K562 (cell line): Measurements from ENCODE around the gene TMIGD2. TPM values are rescaled to one million over a fixed set of nuclear protein-coding genes. Genes with fewer than 3 reads are reported as not detected.

ENCODE experiments used
- BRD9 ChIP-seq: fragments of 450-650 bp; IDR thresholded peaks from 2 replicates; pipeline ENCODE4 v1.6.1; 2018; ENCODE audit warnings: low read depth; ENCODE audit not compliant: partially characterized antibody
- CC2D1A ChIP-seq: fragments of 450-650 bp; IDR thresholded peaks from 2 replicates; pipeline ENCODE4 v1.6.1; 2017; ENCODE audit warnings: mild to moderate bottlenecking
- CTCFL ChIP-seq: IDR thresholded peaks from 2 replicates; pipeline ENCODE4 v1.6.1; 2011; ENCODE audit warnings: borderline replicate concordance, low read depth, mild to moderate bottlenecking, moderate library complexity, low read length; ENCODE audit not compliant: insufficient read depth, poor library complexity, severe bottlenecking
- ELF4 ChIP-seq: fragments of 450-650 bp; formaldehyde crosslinking; IDR thresholded peaks from 2 replicates; pipeline ENCODE4 v1.4.0; 2022; ENCODE audit warnings: missing genetic modification characterization
- HDAC8 ChIP-seq: fragments of 450-650 bp; IDR thresholded peaks from 2 replicates; pipeline ENCODE4 v1.6.1; 2016; ENCODE audit warnings: mild to moderate bottlenecking, missing genetic modification characterization, moderate library complexity, missing compliant biosample characterization
- NBN ChIP-seq: fragments of 450-650 bp; IDR thresholded peaks from 2 replicates; pipeline ENCODE4 v1.6.1; 2016; ENCODE audit warnings: low read depth, mild to moderate bottlenecking
- NFIC ChIP-seq: fragments of 450-650 bp; IDR thresholded peaks from 2 replicates; pipeline ENCODE4 v1.6.1; 2017; ENCODE audit warnings: mild to moderate bottlenecking, inconsistent platforms
- OTX1 ChIP-seq: fragments of 450-650 bp; formaldehyde crosslinking; IDR thresholded peaks from 2 replicates; pipeline ENCODE4 v1.4.0; 2022; ENCODE audit warnings: mild to moderate bottlenecking
- PHB2 ChIP-seq: fragments of 450-650 bp; IDR thresholded peaks from 2 replicates; pipeline ENCODE4 v1.6.1; 2017; ENCODE audit warnings: low read depth
- RCOR1 ChIP-seq, 2 experiments: IDR thresholded peaks; 2 replicates each; pipeline ENCODE4 v1.6.1; 2012; ENCODE audit warnings: low read depth in 2 of 2, low read length in 2 of 2, borderline replicate concordance in 1 of 2, improper control_type of control experiment in 1 of 2
- SMARCA5 ChIP-seq: fragments of 450-650 bp; IDR thresholded peaks from 2 replicates; pipeline ENCODE4 v1.6.1; 2016
- SOX6 ChIP-seq: fragments of 450-650 bp; IDR thresholded peaks from 2 replicates; pipeline ENCODE4 v1.6.1; 2014; ENCODE audit warnings: mild to moderate bottlenecking
- SRSF7 ChIP-seq: fragments of 200-400 bp; formaldehyde crosslinking; optimal IDR thresholded peaks from 2 replicates; pipeline ENCODE3; 2017; ENCODE audit warnings: mild to moderate bottlenecking, low read depth, low read length
- TFAP4 ChIP-seq: sonication (generic); formaldehyde crosslinking; IDR thresholded peaks from 2 replicates; pipeline ENCODE4 v1.8.0; 2022; ENCODE audit warnings: missing genetic modification reagents, mild to moderate bottlenecking, moderate library complexity, borderline replicate concordance
- XRCC4 ChIP-seq: IDR thresholded peaks from one replicate; pipeline ENCODE4 v1.6.1; 2011; ENCODE audit not compliant: insufficient read depth, insufficient read length; ENCODE audit errors: extremely low read depth
- ZFPM2 ChIP-seq: fragments of 250-450 bp; sonication (Bioruptor Pico); IDR thresholded peaks from 2 replicates; pipeline ENCODE4 v1.5.1; 2022; ENCODE audit warnings: mild to moderate bottlenecking
- polyA plus RNA-seq, 8 experiments: library from polyadenylated mRNA; depleted of rRNA in 4 of 8; stranded (reverse) in 5 of 8; unstranded in 3 of 8; fragments of >200 nt; fragmentation: Nextera tagmentation in 2 of 8; fragmentation: Illumina TruSeq in 1 of 8; extraction: Ambion mirVana in 2 of 8; extraction: Trizol in 1 of 8; gene quantifications; 2 replicates each; pipeline versions ENCODE4 v1.2.1 to v1.2.3, GENCODE V29; 2011 to 2014; ENCODE audit warnings: inconsistent platforms in 1 of 8, missing spikeins in 1 of 8
- total RNA-seq, 7 experiments: library from RNA; depleted of rRNA in 6 of 7; stranded (reverse); fragments of >200 nt in 6 of 7; fragmentation: Illumina TruSeq in 2 of 7; extraction: Trizol in 2 of 7; gene quantifications; 2 replicates each; pipeline versions ENCODE4 v1.2.1 to v1.2.3, GENCODE V29; 2011 to 2021; ENCODE audit warnings: low replicate concordance in 1 of 7
- TF ChIP-seq, protein P1 (sequence below), 2 experiments: IDR thresholded peaks; 2 replicates each; pipeline ENCODE4 v1.6.1; 2012; ENCODE audit warnings: improper control_type of control experiment in 2 of 2, low read depth in 2 of 2, low read length in 2 of 2, borderline replicate concordance in 1 of 2
- TF ChIP-seq, protein P2 (sequence below): IDR thresholded peaks from 2 replicates; pipeline ENCODE4 v1.6.1; 2014; ENCODE audit warnings: antibody characterized with exemption
- TF ChIP-seq, protein P3 (sequence below), 2 experiments: fragments of 450-650 bp; conservative IDR thresholded peaks; 2 replicates each; pipeline ENCODE4 v1.6.1; 2017; ENCODE audit warnings: mild to moderate bottlenecking in 2 of 2, moderate library complexity in 2 of 2

TMIGD2 gene
- total and polyA plus RNA-seq, 9 of the 15 experiments (the other 6 are each of a cell fraction or from before 2014, with no cell fraction given): not detected

DNA sequence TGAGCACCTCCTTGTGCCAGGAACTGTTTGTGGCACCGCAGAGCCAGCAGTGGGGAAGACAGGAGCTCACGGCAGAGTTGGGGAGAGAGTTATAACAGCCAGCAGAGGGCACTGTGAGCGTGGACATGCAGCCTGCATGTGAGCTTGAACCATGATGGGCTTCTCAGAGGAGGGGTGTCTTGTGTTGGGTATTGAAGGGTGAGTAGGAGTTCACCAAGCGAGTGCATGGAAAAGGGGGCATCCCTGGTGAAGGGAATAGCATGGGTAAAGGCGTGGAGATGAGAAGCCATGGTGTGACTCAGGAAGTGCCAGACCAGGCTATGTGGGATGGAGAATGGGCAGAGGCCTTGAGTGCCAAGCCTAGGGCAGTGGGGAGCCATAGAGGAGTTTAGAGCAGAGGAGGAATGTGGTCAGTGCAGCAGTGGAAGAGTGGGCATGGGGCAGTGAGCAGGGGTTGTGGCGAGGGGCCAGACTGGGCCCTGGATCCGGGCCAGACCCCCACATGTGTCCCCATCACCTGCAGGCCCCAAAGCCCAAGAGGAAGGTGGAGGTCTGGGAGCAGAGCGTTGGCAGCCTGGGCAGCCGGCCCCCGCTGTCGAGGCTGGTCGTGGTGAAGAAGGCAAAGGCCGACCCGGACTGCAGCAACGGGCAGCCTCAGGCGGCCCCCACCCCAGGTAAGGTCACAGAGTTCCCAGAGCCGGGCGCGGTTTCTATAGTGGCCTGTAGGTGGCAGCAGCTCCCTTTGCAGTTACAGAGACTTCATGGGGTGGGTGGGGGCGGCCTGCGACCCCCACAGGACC is 34.9 kb downstream of the TMIGD2 start (continued):
- TF ChIP-seq TFAP4 (CRISPR knock-in tag): peak; percentile 29; the same call in 1 of the 2 replicates
- no peak for TF ChIP-seq XRCC4
- peak; percentile 42 for TF ChIP-seq CTCFL
- TF ChIP-seq ZFPM2 (CRISPR knock-in tag): no peak
- TF ChIP-seq, protein P1, sequence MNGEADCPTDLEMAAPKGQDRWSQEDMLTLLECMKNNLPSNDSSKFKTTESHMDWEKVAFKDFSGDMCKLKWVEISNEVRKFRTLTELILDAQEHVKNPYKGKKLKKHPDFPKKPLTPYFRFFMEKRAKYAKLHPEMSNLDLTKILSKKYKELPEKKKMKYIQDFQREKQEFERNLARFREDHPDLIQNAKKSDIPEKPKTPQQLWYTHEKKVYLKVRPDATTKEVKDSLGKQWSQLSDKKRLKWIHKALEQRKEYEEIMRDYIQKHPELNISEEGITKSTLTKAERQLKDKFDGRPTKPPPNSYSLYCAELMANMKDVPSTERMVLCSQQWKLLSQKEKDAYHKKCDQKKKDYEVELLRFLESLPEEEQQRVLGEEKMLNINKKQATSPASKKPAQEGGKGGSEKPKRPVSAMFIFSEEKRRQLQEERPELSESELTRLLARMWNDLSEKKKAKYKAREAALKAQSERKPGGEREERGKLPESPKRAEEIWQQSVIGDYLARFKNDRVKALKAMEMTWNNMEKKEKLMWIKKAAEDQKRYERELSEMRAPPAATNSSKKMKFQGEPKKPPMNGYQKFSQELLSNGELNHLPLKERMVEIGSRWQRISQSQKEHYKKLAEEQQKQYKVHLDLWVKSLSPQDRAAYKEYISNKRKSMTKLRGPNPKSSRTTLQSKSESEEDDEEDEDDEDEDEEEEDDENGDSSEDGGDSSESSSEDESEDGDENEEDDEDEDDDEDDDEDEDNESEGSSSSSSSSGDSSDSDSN (IDR thresholded peaks at IDR 0.05; ENCODE audit: borderline replicate concordance in 1 of 2, low read depth in 2 of 2, low read length in 2 of 2): no peak
- TF ChIP-seq ELF4: peak; percentile 63; the same call in 1 of the 2 replicates
- peak; percentile 85 for TF ChIP-seq CC2D1A
- TF ChIP-seq NFIC: peak; percentile 79
- TF ChIP-seq NBN: no peak
- TF ChIP-seq, protein P2, sequence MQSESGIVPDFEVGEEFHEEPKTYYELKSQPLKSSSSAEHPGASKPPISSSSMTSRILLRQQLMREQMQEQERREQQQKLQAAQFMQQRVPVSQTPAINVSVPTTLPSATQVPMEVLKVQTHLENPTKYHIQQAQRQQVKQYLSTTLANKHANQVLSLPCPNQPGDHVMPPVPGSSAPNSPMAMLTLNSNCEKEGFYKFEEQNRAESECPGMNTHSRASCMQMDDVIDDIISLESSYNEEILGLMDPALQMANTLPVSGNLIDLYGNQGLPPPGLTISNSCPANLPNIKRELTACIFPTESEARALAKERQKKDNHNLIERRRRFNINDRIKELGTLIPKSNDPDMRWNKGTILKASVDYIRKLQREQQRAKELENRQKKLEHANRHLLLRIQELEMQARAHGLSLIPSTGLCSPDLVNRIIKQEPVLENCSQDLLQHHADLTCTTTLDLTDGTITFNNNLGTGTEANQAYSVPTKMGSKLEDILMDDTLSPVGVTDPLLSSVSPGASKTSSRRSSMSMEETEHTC: no peak
- TF ChIP-seq RCOR1 (IDR thresholded peaks at IDR 0.05; ENCODE audit: borderline replicate concordance in 1 of 2, low read depth in 2 of 2, low read length in 2 of 2): 0 out of 4 replicates have a peak, but pooled peaks of 1 of the 2 experiments have one; percentile 24
- peak; percentile 55 for TF ChIP-seq BRD9
- TF ChIP-seq, protein P3, sequence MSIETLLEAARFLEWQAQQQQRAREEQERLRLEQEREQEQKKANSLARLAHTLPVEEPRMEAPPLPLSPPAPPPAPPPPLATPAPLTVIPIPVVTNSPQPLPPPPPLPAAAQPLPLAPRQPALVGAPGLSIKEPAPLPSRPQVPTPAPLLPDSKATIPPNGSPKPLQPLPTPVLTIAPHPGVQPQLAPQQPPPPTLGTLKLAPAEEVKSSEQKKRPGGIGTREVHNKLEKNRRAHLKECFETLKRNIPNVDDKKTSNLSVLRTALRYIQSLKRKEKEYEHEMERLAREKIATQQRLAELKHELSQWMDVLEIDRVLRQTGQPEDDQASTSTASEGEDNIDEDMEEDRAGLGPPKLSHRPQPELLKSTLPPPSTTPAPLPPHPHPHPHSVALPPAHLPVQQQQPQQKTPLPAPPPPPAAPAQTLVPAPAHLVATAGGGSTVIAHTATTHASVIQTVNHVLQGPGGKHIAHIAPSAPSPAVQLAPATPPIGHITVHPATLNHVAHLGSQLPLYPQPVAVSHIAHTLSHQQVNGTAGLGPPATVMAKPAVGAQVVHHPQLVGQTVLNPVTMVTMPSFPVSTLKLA (conservative IDR thresholded peaks at IDR 0.05): peak in 1 of 2 experiments; percentile 18; a peak in 2 of 4 replicates
- TF ChIP-seq HDAC8 (tag): no peak
- no peak for TF ChIP-seq SRSF7
- peak; percentile 25; the same call in 1 of the 2 replicates for TF ChIP-seq PHB2
- 0 out of 2 replicates have a peak, but pooled peaks have one; percentile 11 for TF ChIP-seq SOX6
- peak; percentile 98 for TF ChIP-seq SMARCA5
- TF ChIP-seq OTX1 (CRISPR knock-in tag): 0 out of 2 replicates have a peak, but pooled peaks have one; percentile 71
